ENCODE data around the gene PIP.

GRCh38 chr7:143130541-143130940 lies 1.3 kb upstream of the PIP start:
- no peak for TF ChIP-seq POLR2A (IDR thresholded peaks at IDR 0.05)
- TF ChIP-seq, protein P1, sequence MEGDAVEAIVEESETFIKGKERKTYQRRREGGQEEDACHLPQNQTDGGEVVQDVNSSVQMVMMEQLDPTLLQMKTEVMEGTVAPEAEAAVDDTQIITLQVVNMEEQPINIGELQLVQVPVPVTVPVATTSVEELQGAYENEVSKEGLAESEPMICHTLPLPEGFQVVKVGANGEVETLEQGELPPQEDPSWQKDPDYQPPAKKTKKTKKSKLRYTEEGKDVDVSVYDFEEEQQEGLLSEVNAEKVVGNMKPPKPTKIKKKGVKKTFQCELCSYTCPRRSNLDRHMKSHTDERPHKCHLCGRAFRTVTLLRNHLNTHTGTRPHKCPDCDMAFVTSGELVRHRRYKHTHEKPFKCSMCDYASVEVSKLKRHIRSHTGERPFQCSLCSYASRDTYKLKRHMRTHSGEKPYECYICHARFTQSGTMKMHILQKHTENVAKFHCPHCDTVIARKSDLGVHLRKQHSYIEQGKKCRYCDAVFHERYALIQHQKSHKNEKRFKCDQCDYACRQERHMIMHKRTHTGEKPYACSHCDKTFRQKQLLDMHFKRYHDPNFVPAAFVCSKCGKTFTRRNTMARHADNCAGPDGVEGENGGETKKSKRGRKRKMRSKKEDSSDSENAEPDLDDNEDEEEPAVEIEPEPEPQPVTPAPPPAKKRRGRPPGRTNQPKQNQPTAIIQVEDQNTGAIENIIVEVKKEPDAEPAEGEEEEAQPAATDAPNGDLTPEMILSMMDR (IDR thresholded peaks at IDR 0.05) = no peak

Data from gastroesophageal sphincter (tissue), 3 donors.